Fibroblast of the aortic adventitia (primary cell): ENCODE measurements around the gene TPST2. TPM values are rescaled to one million over a fixed set of nuclear protein-coding genes. Genes with fewer than 3 reads are reported as not detected.
"Not testable (repeated sequence)": the region's sequence is repeated elsewhere in the genome, so short reads cannot be mapped to it uniquely, and the experiment has no call there.

Source experiments
- DNase-seq: peaks from one replicate; pipeline ENCODE4 v3.0.0-alpha.2; 2010; ENCODE audit warnings: low read depth
- H3K4me3 ChIP-seq: 2 replicates; pipeline ENCODE4 v1.5.1; 2011; ENCODE audit warnings: low read depth, mild to moderate bottlenecking, control low read depth, low read length, moderate library complexity
- CTCF ChIP-seq: IDR thresholded peaks from 2 replicates; pipeline ENCODE4 v1.5.1; 2011; ENCODE audit warnings: mild to moderate bottlenecking, low read length, control low read depth, inconsistent platforms; ENCODE audit not compliant: insufficient read depth
- total RNA-seq: library from RNA; depleted of rRNA; stranded (reverse); fragments of >200 nt; gene quantifications from 2 replicates; pipeline ENCODE4 v1.2.3, GENCODE V29; 2012; ENCODE audit warnings: low replicate concordance

The TPST2 gene
- total RNA-seq, 1 donor, result 15.5 TPM

- no peak for TF ChIP-seq CTCF
- no peak overlapping the region for H3K4me3 ChIP-seq
- DNase-seq, result no peak
Measured at GRCh38 chr22:26618455-26618854, 28.5 kb upstream of the TPST2 start.

GRCh38 chr22:26617271-26618199 lies 27.6 kb upstream of the TPST2 start, which contains the start of gene CRYBB1:
CRYBB1 (minus strand) TSS chr22:26618027; CDS start chr22:26616319, 1,708 bp downstream.
- H3K4me3 ChIP-seq, result no peak within 1 kb of the TSS
- peak; percentile 11 for DNase-seq
- no peak for TF ChIP-seq CTCF

- TF ChIP-seq CTCF, result no peak
- DNase-seq, result no peak
- no peak overlapping the region for H3K4me3 ChIP-seq
Measured at GRCh38 chr22:26616650-26617049, 26.7 kb upstream of the TPST2 start.

GRCh38 chr22:26615830-26616435 lies 26.0 kb upstream of the TPST2 start:
- no peak for TF ChIP-seq CTCF
- no peak for DNase-seq
- H3K4me3 ChIP-seq, result no peak overlapping the region

- no peak for TF ChIP-seq CTCF
- no peak for DNase-seq
- no peak overlapping the region for H3K4me3 ChIP-seq
Measured at GRCh38 chr22:26615149-26615548, 25.2 kb upstream of the TPST2 start.

- TF ChIP-seq CTCF, result no peak
- no peak overlapping the region for H3K4me3 ChIP-seq
- no peak for DNase-seq
Measured at GRCh38 chr22:26614322-26614721, 24.4 kb upstream of the TPST2 start.

- H3K4me3 ChIP-seq, DNase-seq: not testable (repeated sequence)
Measured at GRCh38 chr22:26613753-26614152, 23.8 kb upstream of the TPST2 start.
